ENCODE data around the gene VOPP1. TPM values are rescaled to one million over a fixed set of nuclear protein-coding genes. Genes with fewer than 3 reads are reported as not detected.

VOPP1 gene
- total and polyA plus RNA-seq, 5 experiments from 2014 or later = 19.5 to 48.9 (median 31.5) TPM

GRCh38 chr7:55440040-55440690, 132.1 kb downstream of the VOPP1 start:
- peaks cover 0 to 2% (median 0%) of the 10 kb centered on the region in 3 donors for H3K36me3 Mint-ChIP-seq
- ATAC-seq (no peak), DNase-seq (no peak)
- H3K9me3 Mint-ChIP-seq = no peaks in the 10 kb centered on the region
- H3K27me3 Mint-ChIP-seq = no peaks in the 10 kb centered on the region
- H3K4me3 Mint-ChIP-seq = peak overlapping the region in 1 of 10 donors; percentile 2
- peaks cover 22 to 49% (median 38%) of the 10 kb centered on the region in 4 donors for H3K4me1 Mint-ChIP-seq
- peak overlapping the region in 3 of 10 donors; percentile 40 to 57 (median 56) for H3K27ac Mint-ChIP-seq
- POLR2A ChIA-PET = interaction anchor here (1.0 kb wide), 1 partner anchor 29 kb away, joined by 3 read pairs; no protein-coding TSS in a partner anchor

DNA sequence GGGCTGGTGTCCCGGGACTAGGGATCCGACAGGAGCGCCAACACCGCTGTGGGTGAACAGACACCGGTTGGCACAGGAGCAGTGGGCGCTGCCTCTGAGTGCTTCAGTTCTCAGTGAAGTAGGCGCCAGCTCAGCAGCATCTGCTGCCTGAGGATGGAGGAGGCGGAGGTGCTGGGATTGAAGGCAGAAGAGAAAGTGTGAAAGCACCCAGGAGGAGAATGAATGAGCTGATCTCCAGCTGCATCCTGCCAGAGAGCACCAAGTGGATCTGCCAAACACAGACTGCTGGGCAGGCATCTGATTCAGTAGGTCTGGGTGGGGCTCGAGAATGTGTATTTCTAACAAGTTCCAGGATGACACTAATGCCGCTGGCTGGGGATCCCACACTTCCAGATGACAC, 132.7 kb downstream of the VOPP1 start:
- no peak for ATAC-seq
- peaks cover 0 to 2% (median 0%) of the 10 kb centered on the region in 3 donors for H3K36me3 Mint-ChIP-seq
- H3K4me1 Mint-ChIP-seq = peaks cover 19 to 45% (median 37%) of the 10 kb centered on the region in 4 donors
- peak overlapping the region in 6 of 10 donors; percentile 28 to 81 (median 52) for H3K27ac Mint-ChIP-seq
- no peak for DNase-seq
- H3K27me3 Mint-ChIP-seq = no peaks in the 10 kb centered on the region
- H3K9me3 Mint-ChIP-seq = no peaks in the 10 kb centered on the region
- POLR2A ChIA-PET = interaction anchor here (1.0 kb wide), 1 partner anchor 29 kb away, joined by 3 read pairs; no protein-coding TSS in a partner anchor
- peak overlapping the region in 3 of 10 donors; percentile 2 to 37 (median 13) for H3K4me3 Mint-ChIP-seq

DNA sequence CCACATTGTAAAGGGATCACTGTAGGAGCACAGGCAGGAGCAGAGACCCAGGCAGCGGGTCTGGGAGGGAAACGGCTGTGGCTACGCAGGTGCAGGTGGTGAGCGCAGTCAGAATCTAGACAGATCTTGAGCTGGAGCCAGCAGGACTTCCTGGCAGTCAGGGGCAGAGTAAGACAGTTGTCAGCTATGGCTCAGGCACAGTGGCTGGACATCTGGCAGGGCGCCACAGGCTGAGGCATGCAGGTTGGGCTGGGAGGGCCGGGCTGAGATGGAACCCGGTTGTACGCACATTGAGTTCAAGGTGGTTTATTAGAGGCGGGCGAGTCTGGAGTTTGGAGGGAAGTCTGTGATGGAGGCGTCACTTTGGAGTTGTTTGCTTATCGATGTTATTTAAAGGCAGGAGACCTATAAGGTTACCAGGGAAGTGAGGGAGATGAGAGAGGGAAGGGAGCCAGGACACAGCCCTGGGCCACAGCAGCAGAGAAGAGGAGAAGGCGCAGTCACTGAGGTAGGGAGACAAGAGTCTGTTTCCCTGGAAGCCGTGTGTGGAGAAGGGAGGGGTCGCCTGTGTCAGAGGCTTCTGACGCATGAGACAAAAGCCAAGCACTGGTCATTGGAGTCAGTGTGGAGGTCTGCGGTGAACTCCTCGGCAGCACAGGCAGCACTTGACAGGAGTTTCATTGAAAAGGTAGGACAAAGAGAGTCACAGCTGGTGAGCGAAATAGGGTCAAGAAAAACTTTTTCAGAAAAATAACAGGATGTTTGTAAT, 133.4 kb downstream of the VOPP1 start:
- Mint-ChIP-seq H3K27me3 (no peaks in the 10 kb centered on the region), H3K36me3 (peaks cover 0 to 2% (median 0%) of the 10 kb centered on the region in 3 donors), H3K9me3 (no peaks in the 10 kb centered on the region), H3K27ac (peak overlapping the region; percentile 2 to 89 (median 54)), H3K4me3 (peak overlapping the region in 6 of 10 donors; percentile 5 to 58 (median 13)), H3K4me1 (peaks cover 19 to 47% (median 37%) of the 10 kb centered on the region in 4 donors)
- DNase-seq (peak in 2 of 10 donors; percentile 17 to 31), ATAC-seq (peak; percentile 43 to 49)
- POLR2A ChIA-PET = no interaction called here

GRCh38 chr7:55438085-55438756, 134.1 kb downstream of the VOPP1 start:
- H3K4me3 Mint-ChIP-seq = peak overlapping the region in 4 of 10 donors; percentile 13 to 58 (median 28)
- no peaks in the 10 kb centered on the region for H3K27me3 Mint-ChIP-seq
- H3K36me3 Mint-ChIP-seq = peaks cover 0 to 2% (median 0%) of the 10 kb centered on the region in 3 donors
- no peak for DNase-seq
- peaks cover 19 to 52% (median 41%) of the 10 kb centered on the region in 4 donors for H3K4me1 Mint-ChIP-seq
- peak overlapping the region in 9 of 10 donors; percentile 13 to 89 (median 53) for H3K27ac Mint-ChIP-seq
- H3K9me3 Mint-ChIP-seq = no peaks in the 10 kb centered on the region
- no peak for ATAC-seq
- POLR2A ChIA-PET = no interaction called here

- no peak for ATAC-seq
These were observed 134.9 kb downstream of the VOPP1 start for GRCh38 chr7:55437375-55437774.

GRCh38 chr7:55436457-55436856, 135.8 kb downstream of the VOPP1 start:
- Mint-ChIP-seq H3K36me3 (no peaks in the 10 kb centered on the region), H3K4me3 (no peak overlapping the region), H3K27me3 (no peaks in the 10 kb centered on the region), H3K27ac (peak overlapping the region in 5 of 10 donors; percentile 21 to 79 (median 71)), H3K9me3 (no peaks in the 10 kb centered on the region), H3K4me1 (peaks cover 22 to 58% (median 49%) of the 10 kb centered on the region in 4 donors)
- ATAC-seq (no peak), DNase-seq (no peak)
- POLR2A ChIA-PET = interaction anchor here (1.6 kb wide), 1 partner anchor 136 kb away, joined by 3 read pairs; the partner anchor contains the start of gene VOPP1

More at GRCh38 chr7:55437375-55437774, 134.9 kb downstream of the VOPP1 start:
- Mint-ChIP-seq H3K4me3 (no peak overlapping the region), H3K27ac (peak overlapping the region in 5 of 10 donors; percentile 1 to 64 (median 4)), H3K4me1 (peaks cover 22 to 58% (median 48%) of the 10 kb centered on the region in 4 donors), H3K27me3 (no peaks in the 10 kb centered on the region), H3K9me3 (no peaks in the 10 kb centered on the region), H3K36me3 (no peaks in the 10 kb centered on the region)
- DNase-seq = no peak
- POLR2A ChIA-PET = no interaction called here

- no peak for ATAC-seq
- Mint-ChIP-seq H3K4me3 (no peak overlapping the region), H3K27me3 (no peaks in the 10 kb centered on the region), H3K4me1 (peaks cover 22 to 58% (median 49%) of the 10 kb centered on the region in 4 donors), H3K36me3 (no peaks in the 10 kb centered on the region), H3K27ac (peak overlapping the region in 3 of 10 donors; percentile 16 to 71 (median 55)), H3K9me3 (no peaks in the 10 kb centered on the region)
- POLR2A ChIA-PET = interaction anchor here (0.7 to 1.6 kb wide), 2 partner anchors 137 to 162 kb away, joined by 3 read pairs; partner anchors contain the start of gene VOPP1
- no peak for DNase-seq
These were observed 136.8 kb downstream of the VOPP1 start for GRCh38 chr7:55435466-55435865.

DNA sequence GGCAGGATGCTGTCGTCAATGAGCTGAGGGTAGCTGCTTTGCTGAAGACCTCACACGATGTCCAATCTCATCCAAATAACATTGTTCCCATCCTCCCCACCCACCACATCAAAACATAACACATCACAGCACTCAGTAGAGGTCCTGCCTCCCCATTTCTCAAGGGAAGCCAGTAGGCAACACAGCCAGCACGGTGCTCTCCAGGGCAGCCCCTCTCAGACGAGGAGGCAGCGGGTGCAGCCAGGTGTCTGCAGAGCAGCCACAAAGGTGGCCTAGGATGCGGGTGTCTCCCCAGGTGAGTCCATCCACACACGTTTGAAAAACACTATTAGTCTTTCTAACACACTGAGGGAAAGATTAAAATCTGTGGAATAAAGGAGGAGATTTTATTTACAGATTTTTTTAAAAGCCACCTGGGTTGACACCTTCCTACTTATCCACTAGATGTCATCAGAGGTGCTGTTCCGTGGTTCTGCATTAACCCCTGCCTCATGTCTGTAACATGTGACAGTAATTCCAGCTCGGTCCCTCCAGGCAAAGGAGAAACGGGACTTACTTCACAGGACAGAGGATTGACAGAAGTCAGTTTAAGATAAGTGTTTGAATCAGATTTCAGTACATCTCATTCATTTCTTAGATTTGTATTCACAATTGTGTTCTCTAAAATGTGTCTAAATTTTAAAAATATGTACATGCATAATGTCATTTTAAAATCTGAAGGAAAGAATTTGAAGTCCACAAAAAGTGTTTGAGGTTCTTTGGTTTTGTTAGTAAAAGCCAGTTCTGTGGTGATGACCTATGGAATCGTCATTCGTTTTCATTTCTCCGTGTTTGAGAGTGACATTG, 139.1 kb downstream of the VOPP1 start:
- peak; percentile 61 to 62 for ATAC-seq
- peaks cover 7 to 37% (median 29%) of the 10 kb centered on the region in 4 donors for H3K4me1 Mint-ChIP-seq
- no peak overlapping the region for H3K4me3 Mint-ChIP-seq
- peaks cover 0 to 2% (median 0%) of the 10 kb centered on the region in 3 donors for H3K36me3 Mint-ChIP-seq
- H3K27ac Mint-ChIP-seq = peak overlapping the region in 7 of 10 donors; percentile 0 to 69 (median 53)
- no peaks in the 10 kb centered on the region for H3K27me3 Mint-ChIP-seq
- peak in 4 of 10 donors; percentile 15 to 45 (median 32) for DNase-seq
- POLR2A ChIA-PET = interaction anchor here (1.0 to 1.2 kb wide), 3 partner anchors 37 to 141 kb away, joined by 3 to 4 read pairs (median 4); no protein-coding TSS in a partner anchor
- no peaks in the 10 kb centered on the region for H3K9me3 Mint-ChIP-seq

GRCh38 chr7:55432506-55432905, 139.8 kb downstream of the VOPP1 start:
- H3K27me3 Mint-ChIP-seq = no peaks in the 10 kb centered on the region
- H3K9me3 Mint-ChIP-seq = no peaks in the 10 kb centered on the region
- H3K36me3 Mint-ChIP-seq = peaks cover 0 to 2% (median 0%) of the 10 kb centered on the region in 3 donors
- peaks cover 6 to 33% (median 25%) of the 10 kb centered on the region in 4 donors for H3K4me1 Mint-ChIP-seq
- ATAC-seq (no peak), DNase-seq (no peak)
- POLR2A ChIA-PET = interaction anchor here (1.1 kb wide), 1 partner anchor 38 kb away, joined by 4 read pairs; no protein-coding TSS in a partner anchor
- H3K4me3 Mint-ChIP-seq = no peak overlapping the region
- H3K27ac Mint-ChIP-seq = peak overlapping the region in 2 of 10 donors; percentile 49 to 53

- Mint-ChIP-seq H3K4me1 (peaks cover 6 to 28% (median 22%) of the 10 kb centered on the region in 4 donors), H3K4me3 (no peak overlapping the region), H3K27me3 (no peaks in the 10 kb centered on the region), H3K36me3 (peaks cover 0 to 5% (median 0%) of the 10 kb centered on the region in 3 donors), H3K9me3 (no peaks in the 10 kb centered on the region), H3K27ac (no peak overlapping the region)
- DNase-seq (no peak), ATAC-seq (no peak)
- POLR2A ChIA-PET = no interaction called here
These were observed 140.4 kb downstream of the VOPP1 start for GRCh38 chr7:55431898-55432297.

DNA sequence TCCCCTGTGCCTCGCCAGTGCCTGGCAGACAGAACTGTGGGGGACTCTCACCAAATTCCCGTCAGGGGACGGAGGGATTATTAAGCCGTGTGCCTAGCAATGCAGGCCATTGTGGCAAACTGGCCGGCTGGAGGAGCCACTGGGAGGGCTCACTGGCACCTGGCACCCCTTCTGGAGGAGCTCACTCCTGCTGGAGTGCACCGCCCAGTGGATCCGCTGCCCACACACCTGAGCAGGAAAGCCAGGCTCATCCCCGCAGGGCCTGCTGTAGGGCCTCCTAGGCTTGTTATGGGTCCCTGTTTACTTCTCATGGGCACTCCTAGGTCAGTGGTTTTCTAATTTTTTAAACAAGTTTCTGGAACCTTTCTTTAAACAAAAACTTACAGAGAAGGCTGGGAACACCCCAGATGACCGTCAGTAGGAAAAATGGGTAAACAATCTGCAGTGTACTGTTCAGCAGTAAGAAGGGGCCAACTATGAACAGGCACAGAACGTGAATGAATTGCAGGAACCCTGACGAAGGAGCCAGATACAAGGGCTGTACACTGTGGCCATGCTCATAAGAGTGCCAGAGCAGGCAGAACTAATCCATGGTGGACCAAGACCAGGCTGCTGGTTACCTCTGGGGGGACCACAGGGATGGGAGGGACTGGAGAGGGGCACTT, 142.3 kb downstream of the VOPP1 start:
- H3K4me3 Mint-ChIP-seq = no peak overlapping the region

More for the DNA sequence above, 142.3 kb downstream of the VOPP1 start:
- POLR2A ChIA-PET = no interaction called here
- Mint-ChIP-seq H3K9me3 (no peaks in the 10 kb centered on the region), H3K27me3 (no peaks in the 10 kb centered on the region), H3K27ac (peak overlapping the region in 3 of 10 donors; percentile 62 to 70 (median 63)), H3K36me3 (peaks cover 0 to 24% (median 8%) of the 10 kb centered on the region in 3 donors), H3K4me1 (peaks cover 7 to 15% (median 12%) of the 10 kb centered on the region in 4 donors)
- ATAC-seq (no peak), DNase-seq (no peak)
